ENCODE results near the gene CRB2. TPM values are rescaled to one million over a fixed set of nuclear protein-coding genes. Genes with fewer than 3 reads are reported as not detected.

Gene CRB2
- total RNA-seq, 2 donors from 2014 or later = 0.06 to 0.45 TPM

DNA sequence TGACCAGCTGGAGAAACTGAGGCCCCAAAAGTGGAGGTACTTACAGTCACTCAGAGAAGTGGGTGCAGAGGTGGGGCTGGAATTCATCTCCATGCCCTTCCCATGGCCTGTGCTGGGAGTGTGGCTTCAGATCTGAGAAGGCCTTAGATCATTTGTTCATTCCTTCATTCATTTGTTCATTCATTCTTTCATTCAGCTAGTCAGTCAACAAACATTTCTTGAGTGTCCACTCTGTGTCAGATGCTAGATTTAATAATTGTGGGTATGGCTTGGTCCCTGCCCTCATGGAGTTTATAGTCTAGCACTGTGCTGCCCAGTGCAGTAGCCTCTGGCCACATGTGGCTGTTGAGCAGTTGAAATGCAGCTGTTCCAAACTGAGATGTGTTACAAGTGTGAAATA, 19.0 kb upstream of the CRB2 start:
- no peaks in the 10 kb centered on the region for H3K9me3 Mint-ChIP-seq
- peaks cover 12% of the 10 kb centered on the region for H3K36me3 Mint-ChIP-seq (ENCODE audit: low read depth)
- no peak overlapping the region for H3K4me3 Mint-ChIP-seq
- no peak overlapping the region for H3K27ac Mint-ChIP-seq
- no peaks in the 10 kb centered on the region for H3K27me3 Mint-ChIP-seq
- ATAC-seq (replicated peaks) = no peak
- peaks cover 34% of the 10 kb centered on the region for H3K4me1 Mint-ChIP-seq

DNA sequence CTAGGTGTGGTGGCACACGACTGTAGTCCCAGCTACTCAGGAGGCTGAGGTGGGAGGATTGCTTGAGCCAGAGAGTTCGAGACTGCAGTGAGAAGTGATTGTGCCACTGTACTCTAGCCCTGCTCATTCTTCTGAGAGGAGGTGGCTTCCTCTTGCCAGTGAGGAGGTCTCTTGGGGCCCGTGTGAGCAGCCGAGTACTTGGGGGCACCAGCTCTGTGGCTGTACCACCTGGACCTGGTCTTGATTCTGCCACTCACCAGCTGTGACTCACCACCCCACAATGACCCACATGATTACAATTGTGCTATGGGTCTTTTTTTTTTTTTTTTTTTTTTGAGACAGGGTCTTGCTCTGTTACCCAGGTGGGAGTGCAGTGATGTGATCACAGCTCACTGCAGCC, 18.0 kb upstream of the CRB2 start:
- no peak for ATAC-seq (replicated peaks)
- Mint-ChIP-seq H3K9me3 (no peaks in the 10 kb centered on the region), H3K4me3 (peak overlapping the region; percentile 86), H3K27me3 (no peaks in the 10 kb centered on the region), H3K27ac (peak overlapping the region; percentile 98), H3K36me3 (ENCODE audit: low read depth) (peaks cover 12% of the 10 kb centered on the region), H3K4me1 (peaks cover 27% of the 10 kb centered on the region)

DNA sequence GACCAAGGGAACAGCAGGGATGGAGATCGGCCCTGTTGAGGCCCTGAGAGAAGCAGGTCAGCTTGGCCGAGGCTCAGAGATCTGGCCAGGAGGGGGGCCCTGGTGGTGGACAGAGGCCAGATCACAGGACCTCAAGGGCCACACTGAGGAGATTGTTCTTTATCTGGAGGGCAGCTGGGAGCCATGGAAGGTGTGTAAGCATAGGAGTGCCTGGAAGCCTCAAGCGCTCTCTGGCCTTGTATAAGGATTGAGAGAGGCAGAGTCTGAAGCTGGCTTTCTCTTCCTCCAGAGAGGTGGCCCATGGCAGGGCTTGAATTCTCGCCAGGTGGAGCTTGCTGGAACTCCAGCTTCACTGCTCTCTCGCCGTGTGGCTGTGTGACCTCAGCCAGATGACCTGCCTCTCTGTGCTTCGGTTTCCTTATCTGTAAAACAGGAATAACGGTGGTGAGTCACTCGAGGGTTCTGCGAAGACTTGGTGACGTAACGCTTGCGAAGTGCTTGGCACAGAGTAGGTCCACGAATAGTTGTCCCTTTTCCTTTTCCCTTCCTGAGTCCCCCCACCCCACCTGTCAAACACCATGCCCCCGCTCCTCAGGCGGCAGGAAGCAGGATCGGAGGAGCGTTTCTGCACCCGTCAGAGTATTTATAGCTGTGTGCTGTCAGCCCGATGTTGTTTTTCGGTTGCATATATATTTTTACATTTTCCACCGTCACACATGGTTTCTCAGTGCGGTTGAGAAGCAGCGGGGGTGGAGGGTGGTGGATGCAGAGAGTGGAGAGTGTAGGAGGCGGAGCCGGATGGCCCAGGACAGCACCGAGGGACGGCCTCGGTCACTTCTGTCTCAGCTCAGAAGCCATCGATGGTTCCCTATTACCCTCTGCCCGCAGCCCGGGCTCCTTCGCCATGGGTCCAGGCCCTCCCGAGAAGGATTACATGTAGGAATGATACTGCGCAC, 17.0 kb upstream of the CRB2 start:
- peak overlapping the region; percentile 86 for H3K4me3 Mint-ChIP-seq
- H3K27ac Mint-ChIP-seq = peak overlapping the region; percentile 98
- no peaks in the 10 kb centered on the region for H3K9me3 Mint-ChIP-seq
- H3K4me1 Mint-ChIP-seq = peaks cover 24% of the 10 kb centered on the region
- no peaks in the 10 kb centered on the region for H3K27me3 Mint-ChIP-seq
- peaks cover 12% of the 10 kb centered on the region for H3K36me3 Mint-ChIP-seq (ENCODE audit: low read depth)
- peak; percentile 78 for ATAC-seq (replicated peaks)

DNA sequence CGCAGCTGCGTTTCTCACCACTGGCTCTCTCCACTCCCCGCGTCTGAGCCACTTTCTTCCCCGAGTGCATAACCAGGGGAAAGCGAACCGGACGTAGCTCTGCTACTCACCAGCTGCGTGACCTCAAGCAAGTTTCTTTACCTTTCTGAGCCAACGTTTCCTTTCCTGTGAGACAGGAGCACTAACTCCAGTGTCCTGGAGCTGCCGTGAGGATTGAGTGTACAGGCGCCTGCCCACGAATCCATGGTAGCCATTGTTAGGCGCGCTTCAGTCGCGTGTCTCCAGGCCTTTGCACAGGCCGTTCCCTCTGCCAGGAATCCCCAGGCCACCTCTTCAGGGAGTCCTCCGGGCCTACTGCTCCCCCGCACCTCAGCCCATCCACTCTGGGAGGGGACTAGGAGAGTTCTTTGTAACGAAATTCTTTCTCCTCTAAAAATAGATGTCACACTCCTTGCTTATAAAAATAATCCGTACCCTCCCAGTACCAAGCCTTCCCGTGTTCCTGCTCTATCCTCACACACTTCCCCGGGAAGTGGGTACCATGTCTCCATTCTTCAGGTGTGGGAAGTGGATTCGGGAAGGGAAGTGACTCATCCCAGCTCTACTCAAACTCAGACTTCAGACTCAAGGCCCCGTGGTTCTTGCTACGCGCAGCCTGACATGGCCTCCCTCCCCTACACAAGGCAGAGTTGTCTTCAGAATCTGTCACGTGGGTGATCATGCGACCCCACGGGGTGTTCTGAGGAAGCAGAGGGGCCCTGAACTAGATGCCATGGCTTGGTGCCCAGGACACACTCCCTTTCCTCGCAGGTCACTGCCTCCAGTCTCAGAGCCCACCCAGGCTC, 16.1 kb upstream of the CRB2 start:
- H3K36me3 Mint-ChIP-seq (ENCODE audit: low read depth) = peaks cover 12% of the 10 kb centered on the region
- peak overlapping the region; percentile 98 for H3K27ac Mint-ChIP-seq
- ATAC-seq (replicated peaks) = peak; percentile 74
- no peaks in the 10 kb centered on the region for H3K27me3 Mint-ChIP-seq
- H3K4me1 Mint-ChIP-seq = peaks cover 24% of the 10 kb centered on the region
- peak overlapping the region; percentile 86 for H3K4me3 Mint-ChIP-seq
- H3K9me3 Mint-ChIP-seq = no peaks in the 10 kb centered on the region

DNA sequence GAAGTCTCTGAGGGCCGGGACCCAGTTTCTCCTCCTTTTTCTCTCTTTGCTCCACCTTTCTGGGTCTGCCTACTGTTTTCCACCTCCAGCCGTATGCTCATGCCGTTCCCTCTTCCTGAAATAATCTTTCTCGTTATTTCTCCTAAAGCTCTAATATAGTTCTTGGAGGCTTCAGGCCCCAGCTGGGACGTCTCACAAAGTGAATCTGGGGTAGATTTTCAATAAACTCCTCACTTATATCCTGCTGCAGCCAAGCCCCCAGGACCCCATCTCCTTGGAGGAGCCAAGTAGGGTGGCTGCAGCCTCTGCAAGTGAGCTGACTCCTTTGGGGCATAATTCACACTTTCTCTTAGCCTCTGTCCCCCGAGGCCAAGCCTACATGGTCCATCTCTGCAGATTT, 14.2 kb upstream of the CRB2 start:
- Mint-ChIP-seq H3K27me3 (no peaks in the 10 kb centered on the region), H3K9me3 (no peaks in the 10 kb centered on the region), H3K4me1 (peaks cover 24% of the 10 kb centered on the region), H3K36me3 (ENCODE audit: low read depth) (peaks cover 12% of the 10 kb centered on the region), H3K27ac (peak overlapping the region; percentile 98), H3K4me3 (peak overlapping the region; percentile 86)
- ATAC-seq (replicated peaks) = no peak

DNA sequence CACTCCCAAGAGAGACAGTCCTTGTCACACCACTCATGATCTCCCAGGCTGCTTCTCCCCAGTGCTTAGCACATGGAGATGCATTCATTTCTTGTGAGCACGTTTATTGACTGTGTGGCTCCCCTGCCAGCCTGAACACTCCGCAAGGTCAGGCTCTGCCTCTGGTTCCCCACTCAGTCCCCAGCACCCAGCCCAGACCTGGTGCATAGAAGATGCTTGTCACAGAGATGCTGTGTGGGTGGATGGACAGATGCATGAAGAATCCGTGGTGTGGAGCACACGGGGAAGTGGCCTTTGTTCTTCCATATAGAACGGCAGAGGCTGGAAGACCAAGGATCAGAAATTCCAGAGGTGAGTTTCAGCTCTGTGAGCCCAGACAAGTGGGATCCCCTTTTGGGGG, 13.8 kb upstream of the CRB2 start:
- H3K4me3 Mint-ChIP-seq = no peak overlapping the region
- H3K9me3 Mint-ChIP-seq = no peaks in the 10 kb centered on the region
- ATAC-seq (replicated peaks) = no peak

DNA sequence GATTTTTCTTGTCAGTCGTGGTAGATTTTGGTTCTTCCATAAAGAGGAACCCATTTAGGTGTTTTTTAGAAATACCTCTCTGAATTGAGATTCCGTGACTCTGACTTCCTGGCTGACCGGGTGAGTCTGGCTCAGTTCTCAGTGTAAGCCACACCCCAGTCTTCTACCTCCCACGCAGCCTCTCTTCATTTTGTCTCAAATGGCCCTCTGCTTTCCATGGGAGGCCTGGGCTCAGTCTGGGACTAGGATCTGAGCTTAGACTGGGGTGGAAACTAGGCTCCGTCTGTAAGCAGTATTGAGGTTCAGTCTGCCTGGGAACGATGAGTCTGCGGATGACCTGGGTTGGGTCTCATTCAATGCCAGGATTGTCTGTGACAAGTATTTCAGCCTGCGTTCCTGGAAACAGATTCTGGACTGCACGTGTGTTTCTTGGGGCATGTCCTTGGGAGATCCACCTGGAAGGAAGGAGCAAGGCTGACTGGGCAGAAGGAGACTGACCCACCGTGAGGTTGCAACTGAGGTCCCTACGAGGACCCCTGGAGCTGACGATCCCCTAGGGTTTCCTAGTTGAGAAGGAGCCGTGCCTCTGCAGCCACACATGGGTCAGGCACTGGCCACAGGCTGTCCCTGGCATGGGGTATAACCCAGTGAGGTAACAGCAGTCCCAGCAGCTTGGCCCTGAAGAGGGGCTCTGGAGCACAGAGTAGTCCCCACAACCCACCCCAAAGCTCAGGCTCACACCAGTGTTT, 12.4 kb upstream of the CRB2 start:
- H3K36me3 Mint-ChIP-seq (ENCODE audit: low read depth) = peaks cover 12% of the 10 kb centered on the region
- H3K27me3 Mint-ChIP-seq = no peaks in the 10 kb centered on the region
- no peak for ATAC-seq (replicated peaks)
- peaks cover 21% of the 10 kb centered on the region for H3K4me1 Mint-ChIP-seq
- H3K9me3 Mint-ChIP-seq = no peaks in the 10 kb centered on the region
- no peak overlapping the region for H3K27ac Mint-ChIP-seq
- no peak overlapping the region for H3K4me3 Mint-ChIP-seq

More for the DNA sequence above, 13.8 kb upstream of the CRB2 start:
- Mint-ChIP-seq H3K4me1 (peaks cover 24% of the 10 kb centered on the region), H3K27ac (no peak overlapping the region), H3K27me3 (no peaks in the 10 kb centered on the region), H3K36me3 (ENCODE audit: low read depth) (peaks cover 12% of the 10 kb centered on the region)

DNA sequence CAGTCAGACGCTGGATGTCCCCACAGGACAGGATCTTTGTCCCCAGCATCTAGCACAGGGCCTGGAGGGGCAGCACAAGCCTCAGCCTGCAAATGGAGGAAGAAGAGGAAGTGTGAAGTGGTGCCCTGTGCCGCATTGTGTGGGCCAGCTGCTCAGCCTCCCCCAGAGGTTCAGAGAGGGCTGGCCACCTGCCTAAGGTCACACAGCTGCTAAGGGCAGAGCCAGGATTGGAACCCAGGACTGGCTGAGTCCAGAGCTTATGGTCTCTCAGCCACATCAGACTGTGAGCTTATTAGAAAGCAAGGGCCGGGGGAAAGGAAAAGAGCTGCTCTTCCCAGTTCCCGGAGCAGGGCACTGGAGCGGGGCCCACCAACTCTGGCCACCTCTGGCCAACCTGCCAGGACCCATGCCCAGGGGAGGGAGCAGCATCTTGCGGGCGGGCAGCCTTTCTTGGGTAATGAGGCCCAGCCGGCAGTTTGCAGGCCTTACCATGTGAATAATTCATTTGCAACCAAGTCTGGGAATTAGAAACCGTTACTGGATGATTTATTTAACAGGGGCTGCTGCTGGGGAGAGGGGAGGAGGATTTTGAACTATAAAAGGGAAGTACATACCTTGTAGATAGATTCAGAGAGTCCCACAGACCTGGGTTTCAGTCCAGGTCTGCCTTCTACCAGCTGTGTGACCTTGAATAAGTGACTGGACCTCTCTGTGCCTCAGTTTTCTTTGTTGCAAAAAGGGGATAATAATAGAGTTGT, 11.6 kb upstream of the CRB2 start:
- no peak overlapping the region for H3K4me3 Mint-ChIP-seq
- no peak overlapping the region for H3K27ac Mint-ChIP-seq
- no peaks in the 10 kb centered on the region for H3K27me3 Mint-ChIP-seq
- no peaks in the 10 kb centered on the region for H3K9me3 Mint-ChIP-seq
- peaks cover 8% of the 10 kb centered on the region for H3K36me3 Mint-ChIP-seq (ENCODE audit: low read depth)
- no peak for ATAC-seq (replicated peaks)
- H3K4me1 Mint-ChIP-seq = peaks cover 15% of the 10 kb centered on the region

DNA sequence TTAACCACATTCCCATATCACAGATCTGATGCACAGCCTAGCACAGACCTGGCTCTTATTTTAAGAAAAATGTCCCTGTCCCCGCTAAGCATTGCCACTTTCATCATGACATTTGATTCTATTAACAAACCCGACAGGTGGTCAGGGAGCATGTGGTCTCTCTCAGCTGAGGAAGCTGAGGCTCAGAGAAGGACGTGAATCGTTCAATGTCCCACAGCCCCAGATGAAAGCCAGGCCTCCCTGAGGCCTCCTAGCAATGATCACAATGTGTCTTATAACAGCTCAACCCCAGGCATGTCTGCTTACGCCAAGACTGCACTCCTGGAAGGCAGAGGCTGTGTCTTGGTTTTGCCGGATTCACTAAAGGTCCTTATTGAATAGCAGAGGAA, 10.4 kb upstream of the CRB2 start:
- Mint-ChIP-seq H3K4me1 (peaks cover 5% of the 10 kb centered on the region), H3K9me3 (no peaks in the 10 kb centered on the region), H3K36me3 (ENCODE audit: low read depth) (no peaks in the 10 kb centered on the region), H3K27me3 (no peaks in the 10 kb centered on the region), H3K4me3 (no peak overlapping the region), H3K27ac (no peak overlapping the region)
- ATAC-seq (replicated peaks) = no peak

DNA sequence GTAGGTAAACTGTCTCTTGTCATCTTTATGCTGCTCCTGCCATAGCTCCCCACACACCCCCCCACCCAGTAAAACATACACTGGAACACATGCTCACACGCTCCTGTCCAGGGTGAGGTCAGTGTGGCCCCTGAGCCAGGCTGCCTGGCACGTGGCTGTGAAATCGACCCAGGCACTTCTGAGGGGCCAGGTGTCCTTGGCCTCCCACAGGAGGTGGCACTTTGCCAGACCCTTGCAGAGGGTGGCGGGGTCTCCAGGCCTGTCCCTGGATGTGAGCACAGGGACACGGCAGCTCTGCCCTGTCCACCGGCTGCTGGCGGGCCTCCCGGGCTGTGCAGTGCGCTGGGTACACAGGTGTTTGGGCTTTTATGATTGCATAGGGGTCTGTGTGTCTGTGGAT, 10.0 kb upstream of the CRB2 start:
- no peaks in the 10 kb centered on the region for H3K9me3 Mint-ChIP-seq
- peaks cover 5% of the 10 kb centered on the region for H3K4me1 Mint-ChIP-seq
- no peaks in the 10 kb centered on the region for H3K36me3 Mint-ChIP-seq (ENCODE audit: low read depth)
- no peak for ATAC-seq (replicated peaks)
- H3K27me3 Mint-ChIP-seq = peaks cover 3% of the 10 kb centered on the region
- no peak overlapping the region for H3K4me3 Mint-ChIP-seq
- no peak overlapping the region for H3K27ac Mint-ChIP-seq

DNA sequence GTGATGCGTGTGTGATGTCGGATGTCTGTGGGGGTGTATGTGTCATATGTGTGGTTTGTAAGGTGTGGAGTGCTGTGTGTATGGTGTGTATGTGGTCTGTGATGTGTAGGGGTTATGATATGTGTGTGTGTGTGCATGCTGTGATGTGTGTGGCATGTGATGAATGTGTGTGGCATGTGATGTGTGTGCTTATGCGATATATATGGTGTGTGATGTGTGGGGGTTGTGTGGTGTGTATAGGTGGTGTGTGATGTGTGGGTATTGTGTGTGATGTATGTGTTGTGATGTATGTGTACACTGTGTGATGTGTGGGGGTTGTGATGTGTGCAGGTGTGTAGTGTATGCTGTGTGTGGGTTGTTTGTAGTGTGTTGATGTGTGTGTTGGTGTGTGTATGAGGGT, 9.2 kb upstream of the CRB2 start:
- no peak overlapping the region for H3K27ac Mint-ChIP-seq
- H3K4me3 Mint-ChIP-seq = no peak overlapping the region
- no peak for ATAC-seq (replicated peaks)
- no peaks in the 10 kb centered on the region for H3K9me3 Mint-ChIP-seq
- H3K36me3 Mint-ChIP-seq (ENCODE audit: low read depth) = no peaks in the 10 kb centered on the region
- H3K4me1 Mint-ChIP-seq = no peaks in the 10 kb centered on the region
- peaks cover 8% of the 10 kb centered on the region for H3K27me3 Mint-ChIP-seq

DNA sequence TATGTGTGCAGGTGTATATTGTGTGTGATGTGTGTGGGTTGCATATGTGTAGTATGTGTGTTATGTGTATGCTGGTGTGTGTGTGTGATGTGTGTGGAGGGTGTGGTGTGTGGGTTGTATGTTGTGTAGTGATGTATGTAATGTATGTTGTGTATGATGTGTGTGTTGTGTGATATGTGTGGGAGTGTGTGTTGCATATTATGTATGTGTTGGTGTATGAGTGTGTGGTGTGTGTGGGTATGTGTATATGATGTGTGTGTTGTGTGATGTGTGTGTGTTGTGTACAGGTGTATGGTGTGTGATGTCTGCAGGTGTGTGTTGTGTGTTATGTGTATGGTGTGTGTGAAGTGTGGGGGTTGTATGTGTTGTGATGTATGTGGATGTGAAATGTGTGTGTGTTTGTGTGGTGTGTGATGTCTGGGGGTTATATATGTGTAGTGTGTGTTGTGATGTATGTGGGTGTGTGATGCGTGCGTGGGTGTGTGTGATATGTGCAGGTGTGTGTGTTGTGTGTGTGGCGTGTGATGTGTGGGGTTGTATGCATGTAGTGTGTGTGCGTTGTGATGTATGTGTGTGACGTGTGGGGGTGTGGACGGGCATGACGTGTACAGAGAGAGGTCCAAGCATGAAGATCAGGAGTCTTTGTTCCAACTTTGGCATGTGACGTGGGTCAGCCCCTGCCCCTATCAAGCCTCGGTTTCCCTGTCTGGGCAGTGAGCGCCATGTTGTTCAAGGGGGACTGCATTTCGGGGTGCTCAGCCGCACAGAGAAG, 8.5 kb upstream of the CRB2 start:
- Mint-ChIP-seq H3K4me1 (no peaks in the 10 kb centered on the region), H3K9me3 (no peaks in the 10 kb centered on the region), H3K27ac (no peak overlapping the region), H3K4me3 (no peak overlapping the region), H3K27me3 (peaks cover 10% of the 10 kb centered on the region), H3K36me3 (ENCODE audit: low read depth) (no peaks in the 10 kb centered on the region)
- ATAC-seq (replicated peaks) = no peak

DNA sequence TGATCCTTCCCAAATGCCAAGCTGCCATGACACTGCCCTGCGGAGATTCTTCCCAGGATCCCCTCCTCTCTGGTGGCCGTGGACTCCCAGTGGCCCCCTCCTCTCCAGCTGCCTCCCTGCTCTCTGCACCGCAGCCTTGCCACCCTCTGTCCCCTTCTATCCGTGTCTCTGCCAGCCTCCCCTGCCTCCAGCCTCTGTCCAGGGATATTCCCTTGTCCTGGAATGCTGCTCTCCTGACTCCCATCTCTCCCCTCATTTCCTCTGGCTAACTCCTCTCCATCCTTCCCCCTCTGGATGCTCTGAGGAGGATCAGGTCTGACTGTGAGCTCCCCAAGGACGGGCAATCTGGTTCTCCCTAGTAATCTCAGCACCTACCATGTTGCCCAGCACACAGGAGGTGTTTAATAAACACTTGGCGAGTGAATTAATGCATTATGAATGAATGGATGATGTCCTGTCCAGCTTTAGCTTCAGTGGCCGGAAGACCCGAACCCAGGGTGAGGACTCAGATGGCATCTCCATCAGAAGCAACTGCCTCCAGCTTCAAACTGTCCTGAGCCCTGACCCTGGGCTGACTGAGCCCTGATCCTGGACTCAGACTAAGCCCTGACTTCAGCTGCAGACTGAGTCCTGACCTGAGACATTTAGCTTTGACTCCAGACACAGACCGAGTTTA, 7.5 kb upstream of the CRB2 start:
- H3K4me1 Mint-ChIP-seq = no peaks in the 10 kb centered on the region
- H3K27me3 Mint-ChIP-seq = peaks cover 13% of the 10 kb centered on the region
- no peak for ATAC-seq (replicated peaks)
- no peak overlapping the region for H3K4me3 Mint-ChIP-seq
- H3K27ac Mint-ChIP-seq = no peak overlapping the region
- H3K9me3 Mint-ChIP-seq = no peaks in the 10 kb centered on the region
- no peaks in the 10 kb centered on the region for H3K36me3 Mint-ChIP-seq (ENCODE audit: low read depth)
